H1 (cell line): ENCODE results near the gene POLG.

Experiments used
- CBX5 ChIP-seq: fragments of 300-800, 300-1000 bp; sonication (generic); IDR thresholded peaks from 2 replicates; pipeline ENCODE4 v1.7.1; 2016; ENCODE audit warnings: antibody characterized with exemption, low read length, low read depth
- POLR2A ChIP-seq, 2 experiments: IDR thresholded peaks; 1 replicate in 1 of 2; 2 replicates in 1 of 2; pipeline ENCODE4 v1.6.1; 2011; ENCODE audit warnings: low read depth in 2 of 2, low read length in 2 of 2, mild to moderate bottlenecking in 2 of 2; ENCODE audit errors: control extremely low read depth in 1 of 2
- TF ChIP-seq, protein P1 (sequence below), 3 experiments: IDR thresholded peaks; 1 replicate in 2 of 3; 2 replicates in 1 of 3; pipeline versions ENCODE4 v1.5.1 to v1.6.1; 2011; ENCODE audit warnings: low read length in 3 of 3, mild to moderate bottlenecking in 3 of 3, inconsistent platforms in 2 of 3, low read depth in 1 of 3, moderate library complexity in 1 of 3; ENCODE audit not compliant: insufficient read depth in 1 of 3; ENCODE audit errors: control extremely low read depth in 1 of 3

DNA sequence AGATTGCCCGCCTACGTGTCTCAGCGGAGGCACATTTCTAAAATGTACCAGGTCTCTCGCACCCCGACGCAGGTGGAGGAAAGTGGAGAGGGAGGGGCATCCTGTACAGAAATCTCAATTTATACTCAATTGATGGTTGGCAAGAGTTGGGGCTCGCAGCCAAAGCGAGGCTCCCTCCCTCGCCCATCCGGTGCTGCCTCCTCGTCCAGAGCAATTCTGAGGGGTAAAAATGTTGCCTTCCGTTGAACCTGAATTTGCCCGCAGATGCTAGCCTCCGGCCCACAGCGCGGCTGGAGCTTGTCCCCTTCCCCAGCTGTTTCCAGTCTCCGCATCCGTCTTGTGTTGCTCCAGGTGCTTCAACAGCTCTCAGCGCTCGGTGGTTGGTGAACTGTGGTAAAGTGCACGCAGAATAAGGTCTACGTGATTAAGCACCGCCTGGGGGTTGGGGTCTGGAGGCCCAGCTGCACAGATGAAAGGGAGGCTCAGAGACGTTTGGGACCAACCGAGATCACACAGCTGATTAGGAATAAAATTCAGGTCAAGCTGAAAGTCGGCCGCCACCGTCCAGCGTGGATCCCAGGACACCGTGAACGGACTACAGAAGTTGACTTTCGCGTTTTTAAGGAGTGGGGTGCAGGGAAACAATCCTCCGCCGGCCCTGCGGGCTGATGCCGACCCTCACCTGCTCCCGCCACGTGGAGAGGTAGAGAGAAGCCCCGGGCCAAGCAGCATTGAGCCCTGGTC, 846 bp upstream of the POLG start:
- TF ChIP-seq, protein P1, sequence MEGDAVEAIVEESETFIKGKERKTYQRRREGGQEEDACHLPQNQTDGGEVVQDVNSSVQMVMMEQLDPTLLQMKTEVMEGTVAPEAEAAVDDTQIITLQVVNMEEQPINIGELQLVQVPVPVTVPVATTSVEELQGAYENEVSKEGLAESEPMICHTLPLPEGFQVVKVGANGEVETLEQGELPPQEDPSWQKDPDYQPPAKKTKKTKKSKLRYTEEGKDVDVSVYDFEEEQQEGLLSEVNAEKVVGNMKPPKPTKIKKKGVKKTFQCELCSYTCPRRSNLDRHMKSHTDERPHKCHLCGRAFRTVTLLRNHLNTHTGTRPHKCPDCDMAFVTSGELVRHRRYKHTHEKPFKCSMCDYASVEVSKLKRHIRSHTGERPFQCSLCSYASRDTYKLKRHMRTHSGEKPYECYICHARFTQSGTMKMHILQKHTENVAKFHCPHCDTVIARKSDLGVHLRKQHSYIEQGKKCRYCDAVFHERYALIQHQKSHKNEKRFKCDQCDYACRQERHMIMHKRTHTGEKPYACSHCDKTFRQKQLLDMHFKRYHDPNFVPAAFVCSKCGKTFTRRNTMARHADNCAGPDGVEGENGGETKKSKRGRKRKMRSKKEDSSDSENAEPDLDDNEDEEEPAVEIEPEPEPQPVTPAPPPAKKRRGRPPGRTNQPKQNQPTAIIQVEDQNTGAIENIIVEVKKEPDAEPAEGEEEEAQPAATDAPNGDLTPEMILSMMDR (IDR thresholded peaks at IDR 0.05; ENCODE audit: control extremely low read depth in 1 of 3, insufficient read depth in 1 of 3, low read depth in 1 of 3, low read length in 3 of 3) = no peak
- TF ChIP-seq POLR2A (IDR thresholded peaks at IDR 0.05; ENCODE audit: control extremely low read depth in 1 of 2, low read depth in 2 of 2, low read length in 2 of 2) = no peak
- no peak for TF ChIP-seq CBX5
